ENCODE results near the gene DNAJB13. TPM values are rescaled to one million over a fixed set of nuclear protein-coding genes. Genes with fewer than 3 reads are reported as not detected.

DNAJB13 gene
- total RNA-seq, 1 experiment from 2014 or later = not detected

GRCh38 chr11:73949912-73950311, 914 bp upstream of the DNAJB13 start:
- no peak overlapping the region for H3K4me3 Mint-ChIP-seq
- no peak overlapping the region for H3K27ac Mint-ChIP-seq
- H3K23me2 ChIP-seq (ENCODE audit: insufficient read length, low read depth, low read length, poor library complexity, severe bottlenecking) = no peaks in the 10 kb centered on the region
- peaks cover 1 to 6% of the 10 kb centered on the region in 2 experiments; a peak in 1 of 4 replicates for H3K4me1 Mint-ChIP-seq
- no peak overlapping the region for H2BK5ac ChIP-seq (ENCODE audit: insufficient read length, low read length)
- H3K79me2 ChIP-seq (ENCODE audit: insufficient read depth, low read length) = no peaks in the 10 kb centered on the region
- H3K9me3 ChIP-seq (ENCODE audit: control insufficient read depth, low read depth, low read length) = peaks cover 11% of the 10 kb centered on the region
- H4K20me1 ChIP-seq (ENCODE audit: control insufficient read depth, insufficient read depth, insufficient read length) = no peaks in the 10 kb centered on the region
- no peak overlapping the region for H3K9ac ChIP-seq (ENCODE audit: extremely low read depth, insufficient read length, low read length)
- no peak overlapping the region for H2BK15ac ChIP-seq (ENCODE audit: low read depth, low read length)
- no peak overlapping the region for H3K23ac ChIP-seq (ENCODE audit: insufficient read length, low read depth, low read length)
- H3K36me3 Mint-ChIP-seq (ENCODE audit: insufficient read depth in 1 of 3, low read depth in 3 of 3) = peaks cover 3 to 12% (median 5%) of the 10 kb centered on the region in 3 experiments; a peak in 5 of 7 replicates
- no peak overlapping the region for H3K4me2 ChIP-seq (ENCODE audit: insufficient read depth, insufficient read length, low read length)
- WGBS (ENCODE audit: extremely low coverage, insufficient read length, low lambda C conversion rate) = no CpG with 5 or more reads among the region's 5 CpGs
- H2BK120ac ChIP-seq (ENCODE audit: low read depth, low read length, poor library complexity, severe bottlenecking) = no peak overlapping the region
- no peak overlapping the region for H2AFZ ChIP-seq (ENCODE audit: low read length)
- H3K79me1 ChIP-seq (ENCODE audit: insufficient read depth, low read depth, low read length, poor library complexity, severe bottlenecking) = no peaks in the 10 kb centered on the region
- H3K27me3 Mint-ChIP-seq (ENCODE audit: low read depth) = no peaks in the 10 kb centered on the region; the same call in 1 of the 2 replicates
- no peak overlapping the region for H3K14ac ChIP-seq (ENCODE audit: insufficient read depth, low read length)
- H4K8ac ChIP-seq (replicated peaks; ENCODE audit: insufficient read length, low read depth, low read length) = no peak overlapping the region
- no peak overlapping the region for H2BK12ac ChIP-seq (ENCODE audit: insufficient read length, low read depth, low read length)
- no peak overlapping the region for H3K27ac ChIP-seq (ENCODE audit: insufficient read length, low read depth, low read length)
- no peak overlapping the region for H3T11ph ChIP-seq (ENCODE audit: low read length)
- no peak overlapping the region for H3K18ac ChIP-seq (ENCODE audit: insufficient read length, low read depth, low read length)
- no peak for DNase-seq
- no peak overlapping the region for H3K56ac ChIP-seq (ENCODE audit: insufficient read length, low read depth, low read length)
- no peak overlapping the region for H2AK5ac ChIP-seq (ENCODE audit: insufficient read length, low read length)
- peaks cover 11 to 12% of the 10 kb centered on the region in 2 experiments for H3K9me3 Mint-ChIP-seq
- no peak overlapping the region for H4K91ac ChIP-seq (ENCODE audit: insufficient read length, low read depth, low read length)
- no peaks in the 10 kb centered on the region for H3K4me1 ChIP-seq (ENCODE audit: insufficient read depth, low read length)
- no peak overlapping the region for H2BK20ac ChIP-seq (ENCODE audit: low read depth, low read length, poor library complexity, severe bottlenecking)
- H3K4ac ChIP-seq (ENCODE audit: low read depth, low read length) = no peak overlapping the region
- no peaks in the 10 kb centered on the region for H3K27me3 ChIP-seq (ENCODE audit: insufficient read depth, low read length)
- TF ChIP-seq, protein P1, sequence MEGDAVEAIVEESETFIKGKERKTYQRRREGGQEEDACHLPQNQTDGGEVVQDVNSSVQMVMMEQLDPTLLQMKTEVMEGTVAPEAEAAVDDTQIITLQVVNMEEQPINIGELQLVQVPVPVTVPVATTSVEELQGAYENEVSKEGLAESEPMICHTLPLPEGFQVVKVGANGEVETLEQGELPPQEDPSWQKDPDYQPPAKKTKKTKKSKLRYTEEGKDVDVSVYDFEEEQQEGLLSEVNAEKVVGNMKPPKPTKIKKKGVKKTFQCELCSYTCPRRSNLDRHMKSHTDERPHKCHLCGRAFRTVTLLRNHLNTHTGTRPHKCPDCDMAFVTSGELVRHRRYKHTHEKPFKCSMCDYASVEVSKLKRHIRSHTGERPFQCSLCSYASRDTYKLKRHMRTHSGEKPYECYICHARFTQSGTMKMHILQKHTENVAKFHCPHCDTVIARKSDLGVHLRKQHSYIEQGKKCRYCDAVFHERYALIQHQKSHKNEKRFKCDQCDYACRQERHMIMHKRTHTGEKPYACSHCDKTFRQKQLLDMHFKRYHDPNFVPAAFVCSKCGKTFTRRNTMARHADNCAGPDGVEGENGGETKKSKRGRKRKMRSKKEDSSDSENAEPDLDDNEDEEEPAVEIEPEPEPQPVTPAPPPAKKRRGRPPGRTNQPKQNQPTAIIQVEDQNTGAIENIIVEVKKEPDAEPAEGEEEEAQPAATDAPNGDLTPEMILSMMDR (conservative IDR thresholded peaks at IDR 0.05) = no peak
- no peak overlapping the region for H4K5ac ChIP-seq (ENCODE audit: insufficient read length, low read depth, low read length)

All from H9 (cell line).